Neuronal stem cell (in vitro differentiated cells): ENCODE measurements around the gene TSC1.

Source experiments
- DNase-seq: peaks from one replicate; pipeline ENCODE4 v3.0.0-alpha.2; 2013; ENCODE audit warnings: low spot score
- H2AFZ ChIP-seq: one replicate; pipeline ENCODE4 v1.6.1; 2013; ENCODE audit warnings: mild to moderate bottlenecking, low read length, inconsistent platforms
- H2AK5ac ChIP-seq: 2 replicates; pipeline ENCODE4 v1.6.1; 2013; ENCODE audit warnings: low read depth, mild to moderate bottlenecking, inconsistent platforms, low read length, moderate library complexity, mixed read lengths
- H2BK120ac ChIP-seq: 2 replicates; pipeline ENCODE4 v1.6.1; 2013; ENCODE audit warnings: low read depth, mild to moderate bottlenecking, inconsistent platforms, low read length, moderate library complexity, mixed read lengths
- H2BK12ac ChIP-seq: one replicate; pipeline ENCODE4 v1.6.1; 2013; ENCODE audit warnings: low read length, inconsistent platforms
- H2BK15ac ChIP-seq: 2 replicates; pipeline ENCODE4 v1.6.1; 2013; ENCODE audit warnings: mild to moderate bottlenecking, low read length, inconsistent platforms, mixed read lengths
- H2BK5ac ChIP-seq: one replicate; pipeline ENCODE4 v1.6.1; 2013; ENCODE audit warnings: inconsistent platforms, mild to moderate bottlenecking, low read length, moderate library complexity
- H3K14ac ChIP-seq: one replicate; pipeline ENCODE4 v1.6.1; 2013; ENCODE audit warnings: low read length, inconsistent platforms
- H3K18ac ChIP-seq: 2 replicates; pipeline ENCODE4 v1.6.1; 2013; ENCODE audit warnings: low read length, inconsistent platforms
- H3K23ac ChIP-seq: 2 replicates; pipeline ENCODE4 v1.6.1; 2013; ENCODE audit warnings: low read depth, mild to moderate bottlenecking, mixed read lengths, low read length, inconsistent platforms; ENCODE audit not compliant: poor library complexity
- H3K27ac ChIP-seq: replicated peaks from 3 replicates; pipeline ENCODE4 v1.5.1; 2013; ENCODE audit warnings: low read length, inconsistent platforms
- H3K27me3 ChIP-seq, 3 experiments: 2 replicates each; pipeline ENCODE4 v1.6.1; 2013; ENCODE audit warnings: low read length in 3 of 3, mild to moderate bottlenecking in 2 of 3, inconsistent platforms in 1 of 3, low read depth in 1 of 3, mixed read lengths in 1 of 3, moderate library complexity in 1 of 3; ENCODE audit not compliant: control insufficient read depth in 3 of 3, insufficient read depth in 3 of 3
- H3K36me3 ChIP-seq, 2 donors: replicated peaks in 1 of 2; 2 replicates each; pipeline ENCODE4 v1.6.1; 2013; ENCODE audit warnings: low read length in 2 of 2; ENCODE audit not compliant: control insufficient read depth in 2 of 2, insufficient read depth in 2 of 2
- H3K4ac ChIP-seq: 2 replicates; pipeline ENCODE4 v1.6.1; 2013; ENCODE audit warnings: inconsistent platforms, mild to moderate bottlenecking, low read length, moderate library complexity
- H3K4me1 ChIP-seq, 2 donors: 1 replicate in 1 of 2; 2 replicates in 1 of 2; pipeline ENCODE4 v1.6.1; 2013; ENCODE audit warnings: low read length in 2 of 2, low read depth in 1 of 2; ENCODE audit not compliant: control insufficient read depth in 2 of 2, insufficient read depth in 1 of 2
- H3K4me2 ChIP-seq: one replicate; pipeline ENCODE4 v1.6.1; 2013; ENCODE audit warnings: mild to moderate bottlenecking, low read length, inconsistent platforms; ENCODE audit not compliant: insufficient read depth, poor library complexity, severe bottlenecking
- H3K4me3 ChIP-seq, 2 donors: 2 replicates each; pipeline ENCODE4 v1.5.1; 2013; ENCODE audit warnings: low read length in 2 of 2, mild to moderate bottlenecking in 2 of 2, inconsistent platforms in 1 of 2, moderate library complexity in 1 of 2
- H3K79me1 ChIP-seq: one replicate; pipeline ENCODE4 v1.6.1; 2013; ENCODE audit warnings: low read depth, mild to moderate bottlenecking, inconsistent platforms, low read length, moderate library complexity
- H3K9ac ChIP-seq: one replicate; pipeline ENCODE4 v1.6.1; 2013; ENCODE audit warnings: mild to moderate bottlenecking, low read depth, low read length, inconsistent platforms; ENCODE audit not compliant: poor library complexity
- H3K9me3 ChIP-seq, 2 donors: replicated peaks in 1 of 2; 2 replicates each; pipeline versions ENCODE3 to v1.6.1; 2013; ENCODE audit warnings: low read length in 2 of 2, mild to moderate bottlenecking in 2 of 2, inconsistent platforms in 1 of 2, low read depth in 1 of 2, mixed read lengths in 1 of 2, moderate library complexity in 1 of 2; ENCODE audit not compliant: control insufficient read depth in 2 of 2, insufficient read depth in 1 of 2
- H4K8ac ChIP-seq: one replicate; pipeline ENCODE4 v1.6.1; 2013; ENCODE audit warnings: low read depth, mild to moderate bottlenecking, inconsistent platforms, low read length, moderate library complexity
- H4K91ac ChIP-seq: one replicate; pipeline ENCODE4 v1.6.1; 2013; ENCODE audit warnings: low read length, low read depth, mild to moderate bottlenecking, inconsistent platforms; ENCODE audit not compliant: poor library complexity
- WGBS, 2 donors: extraction: QIAGEN DNeasy Blood & Tissue Kit; methylation state at CpG; one replicate each; pipeline ENCODE4 v1.1.7; 2013; ENCODE audit warnings: missing lambda C conversion rate in 2 of 2, mixed read lengths in 1 of 2; ENCODE audit not compliant: insufficient read length in 2 of 2, insufficient replicate concordance in 1 of 2; ENCODE audit errors: extremely low coverage in 2 of 2; 5-methylcytosine and 5-hydroxymethylcytosine counted together

Gene TSC1

DNA sequence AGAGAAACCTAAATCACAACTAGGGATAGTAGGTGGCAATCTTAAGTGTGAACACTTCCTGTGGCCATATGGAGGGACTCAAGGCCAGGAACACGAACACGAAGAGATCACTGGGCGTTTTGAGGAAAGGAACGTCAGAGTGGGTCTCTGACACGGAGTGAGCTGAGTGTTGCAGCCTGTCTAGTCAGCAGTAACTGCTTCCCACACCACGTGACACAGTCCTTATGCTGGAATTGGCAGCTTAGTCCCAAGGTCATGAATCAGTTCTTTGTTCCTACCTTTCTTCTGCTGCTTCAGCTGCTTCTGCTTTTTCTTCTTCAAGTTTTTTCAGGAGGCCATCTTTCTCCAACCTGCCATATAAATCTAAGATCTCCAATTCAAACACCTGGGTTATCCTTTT lies 47.5 kb downstream of the TSC1 start:
- Histone ChIP-seq H3K27ac (no peak overlapping the region), H2BK12ac (no peak overlapping the region), H2AFZ (no peak overlapping the region), H2AK5ac (no peak overlapping the region), H3K9ac (no peak overlapping the region), H3K79me1 (no peaks in the 10 kb centered on the region), H3K9me3 (no peaks in the 10 kb centered on the region), H4K91ac (no peak overlapping the region), H3K4me1 (no peaks in the 10 kb centered on the region), H2BK120ac (no peak overlapping the region), H4K8ac (no peak overlapping the region), H3K18ac (no peak overlapping the region), H2BK15ac (no peak overlapping the region), H3K27me3 (no peaks in the 10 kb centered on the region), H3K4me3 (no peak overlapping the region), H3K23ac (no peak overlapping the region), H2BK5ac (no peak overlapping the region), H3K14ac (no peak overlapping the region), H3K36me3 (peaks cover 42 to 97% of the 10 kb centered on the region in 2 donors), H3K4me2 (no peak overlapping the region), H3K4ac (no peak overlapping the region)
- DNase-seq: no peak
- no CpG with 5 or more reads among the region's 6 CpGs for WGBS, 2 donors

DNA sequence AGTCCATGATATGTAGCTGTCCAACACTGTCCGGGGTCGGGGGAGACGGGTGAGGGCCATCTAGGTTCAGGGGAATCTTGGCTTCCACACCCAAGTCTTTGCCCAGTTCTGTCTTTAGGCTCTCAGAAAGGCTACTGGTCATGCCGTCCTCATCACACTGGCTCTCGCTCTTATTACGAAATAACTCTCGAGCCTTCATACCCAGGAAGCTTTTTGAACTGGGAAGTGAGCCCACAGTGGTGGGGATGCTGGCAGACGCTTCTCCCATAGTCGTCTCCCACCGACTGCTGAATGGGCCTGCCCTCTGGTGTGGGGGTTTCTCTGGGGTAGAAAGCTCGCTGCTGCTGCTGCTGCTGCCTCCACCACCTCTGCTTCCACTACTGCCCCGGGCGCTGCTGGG lies 48.2 kb downstream of the TSC1 start:
- H3K79me1 ChIP-seq: no peaks in the 10 kb centered on the region
- H2AK5ac ChIP-seq: no peak overlapping the region
- no peak overlapping the region for H2BK15ac ChIP-seq
- H3K27ac ChIP-seq: no peak overlapping the region
- H3K27me3 ChIP-seq: no peaks in the 10 kb centered on the region
- H2BK12ac ChIP-seq: no peak overlapping the region
- no peak overlapping the region for H3K4me2 ChIP-seq
- H3K4me1 ChIP-seq: no peaks in the 10 kb centered on the region
- H3K4ac ChIP-seq: no peak overlapping the region
- no peak overlapping the region for H4K91ac ChIP-seq
- no peak overlapping the region for H3K23ac ChIP-seq
- H3K14ac ChIP-seq: no peak overlapping the region
- no peak overlapping the region for H2BK120ac ChIP-seq
- no CpG with 5 or more reads among the region's 13 CpGs for WGBS, 2 donors
- no peaks in the 10 kb centered on the region for H3K9me3 ChIP-seq
- H3K18ac ChIP-seq: no peak overlapping the region
- H2BK5ac ChIP-seq: no peak overlapping the region
- no peak overlapping the region for H3K9ac ChIP-seq
- DNase-seq: no peak
- no peak overlapping the region for H3K4me3 ChIP-seq
- no peak overlapping the region for H4K8ac ChIP-seq
- peaks cover 39 to 97% of the 10 kb centered on the region in 2 donors for H3K36me3 ChIP-seq
- H2AFZ ChIP-seq: no peak overlapping the region

DNA sequence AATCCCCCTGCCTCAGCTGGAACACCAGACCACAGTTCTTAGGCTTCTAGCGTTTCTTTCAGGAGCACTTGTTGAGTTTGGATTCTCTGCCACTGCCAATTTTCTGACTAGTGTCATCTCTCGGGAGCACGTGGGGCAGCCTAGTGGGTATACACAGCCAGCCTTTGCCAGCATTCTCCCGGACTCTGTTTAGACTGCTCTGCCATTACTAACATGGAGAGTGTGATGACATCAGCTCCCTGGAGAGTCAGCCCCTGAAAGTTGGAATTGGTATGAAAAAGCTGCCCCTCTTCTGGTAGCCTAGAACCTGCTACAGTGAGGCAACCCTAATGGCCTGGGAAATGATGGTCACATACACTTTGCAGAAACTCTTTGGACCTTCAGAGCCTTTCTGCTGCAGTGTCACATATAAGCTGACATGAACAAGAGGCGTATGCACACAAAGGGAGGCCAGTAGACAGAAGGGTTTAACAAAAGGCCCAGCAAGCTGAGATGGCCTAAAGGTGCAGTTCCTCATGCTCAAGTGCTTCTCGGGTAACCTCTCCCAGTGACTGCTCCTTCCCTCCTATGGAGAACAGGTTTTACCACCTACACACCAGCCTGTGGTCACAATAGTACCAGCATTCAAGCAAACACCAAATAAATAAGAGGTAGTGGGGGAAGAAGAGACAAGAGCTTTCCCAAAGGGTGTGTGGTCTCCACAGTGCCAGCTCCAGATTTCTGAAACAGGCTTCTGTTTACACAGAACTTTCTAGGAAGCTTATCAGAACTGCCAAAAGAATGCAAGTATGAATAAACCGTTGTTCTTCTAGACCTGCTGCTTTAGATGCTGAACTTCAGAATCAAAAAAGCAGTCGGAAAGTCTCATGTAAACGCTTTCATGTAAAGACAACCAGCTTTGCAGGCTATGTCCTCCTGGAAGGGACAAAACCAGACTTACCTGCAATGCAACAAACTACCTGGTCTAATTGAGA lies 49.3 kb downstream of the TSC1 start:
- Histone ChIP-seq H4K8ac (no peak overlapping the region), H4K91ac (no peak overlapping the region), H3K9me3 (no peaks in the 10 kb centered on the region), H3K23ac (no peak overlapping the region), H2BK12ac (no peak overlapping the region), H3K4me3 (no peak overlapping the region), H2BK15ac (no peak overlapping the region), H2AFZ (no peak overlapping the region), H3K36me3 (peaks cover 29 to 93% of the 10 kb centered on the region in 2 donors), H2BK120ac (no peak overlapping the region), H2BK5ac (no peak overlapping the region), H3K4ac (no peak overlapping the region), H3K4me2 (no peak overlapping the region), H3K9ac (no peak overlapping the region), H3K27me3 (no peaks in the 10 kb centered on the region), H2AK5ac (no peak overlapping the region), H3K27ac (no peak overlapping the region), H3K18ac (no peak overlapping the region), H3K79me1 (no peaks in the 10 kb centered on the region), H3K14ac (no peak overlapping the region), H3K4me1 (no peaks in the 10 kb centered on the region)
- DNase-seq: no peak
- no CpG with 5 or more reads among the region's 9 CpGs for WGBS, 2 donors

DNA sequence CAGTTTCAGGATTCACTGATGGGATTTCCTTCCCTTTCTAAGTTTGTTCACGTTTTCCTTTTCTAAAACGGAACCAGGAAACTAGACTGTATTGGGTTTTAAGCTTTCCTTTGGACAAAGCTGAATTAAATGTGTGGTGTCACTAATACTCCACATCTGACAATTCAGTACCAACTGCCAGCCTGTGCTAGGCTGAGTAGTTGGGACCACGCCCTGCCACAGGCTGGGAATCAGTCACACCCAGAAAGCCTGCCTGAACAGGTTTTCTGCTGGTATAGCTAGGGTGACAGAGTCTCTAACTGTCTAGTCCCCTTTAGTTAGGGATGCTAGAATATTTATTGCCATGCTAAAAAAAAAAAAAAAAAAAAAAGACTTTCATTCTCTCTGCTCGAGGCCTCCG lies 50.1 kb downstream of the TSC1 start:
- Histone ChIP-seq H3K4me2 (no peak overlapping the region), H4K91ac (no peak overlapping the region), H3K4ac (no peak overlapping the region), H2BK5ac (no peak overlapping the region), H3K27ac (no peak overlapping the region), H3K4me1 (no peaks in the 10 kb centered on the region), H3K18ac (no peak overlapping the region), H4K8ac (no peak overlapping the region), H2BK12ac (no peak overlapping the region), H2BK120ac (no peak overlapping the region), H3K4me3 (no peak overlapping the region), H3K14ac (no peak overlapping the region), H3K27me3 (no peaks in the 10 kb centered on the region), H2AK5ac (no peak overlapping the region), H3K36me3 (peaks cover 26 to 85% of the 10 kb centered on the region in 2 donors), H2AFZ (no peak overlapping the region), H3K79me1 (no peaks in the 10 kb centered on the region), H3K23ac (no peak overlapping the region), H3K9me3 (no peaks in the 10 kb centered on the region), H3K9ac (no peak overlapping the region), H2BK15ac (no peak overlapping the region)
- no CpG with 5 or more reads among the region's 5 CpGs for WGBS, 2 donors
- DNase-seq: no peak
